HFF-Myc (cell line): ENCODE results near the gene PCSK6.

Experiments used
- DNase-seq: peaks from one replicate; pipeline ENCODE4 v3.0.0-alpha.2; 2011; ENCODE audit warnings: low read depth; ENCODE audit errors: extremely low read depth
- H3K4me3 ChIP-seq: replicated peaks from 2 replicates; pipeline ENCODE4 v1.5.1; 2011; ENCODE audit warnings: low read depth, mild to moderate bottlenecking, control low read depth, low read length
- CTCF ChIP-seq: IDR thresholded peaks from 2 replicates; pipeline ENCODE4 v1.5.1; 2012; ENCODE audit warnings: mild to moderate bottlenecking, low read depth, low read length, control low read depth; ENCODE audit errors: missing control alignments

The PCSK6 gene

GRCh38 chr15:101368861-101369642 is 120.5 kb downstream of the PCSK6 start:
- no peak for TF ChIP-seq CTCF
- no peak overlapping the region for H3K4me3 ChIP-seq
- DNase-seq, result no peak

- DNase-seq, result no peak
- TF ChIP-seq CTCF, result no peak
- H3K4me3 ChIP-seq, result no peak overlapping the region
Measured at GRCh38 chr15:101368086-101368780, 121.3 kb downstream of the PCSK6 start.

GRCh38 chr15:101366853-101367252 is 122.7 kb downstream of the PCSK6 start:
- DNase-seq, result no peak
- no peak overlapping the region for H3K4me3 ChIP-seq
- TF ChIP-seq CTCF, result no peak

- DNase-seq, result no peak
- H3K4me3 ChIP-seq, result no peak overlapping the region
- no peak for TF ChIP-seq CTCF
Measured at GRCh38 chr15:101362986-101363566, 126.4 kb downstream of the PCSK6 start.

- no peak for TF ChIP-seq CTCF
- no peak overlapping the region for H3K4me3 ChIP-seq
- no peak for DNase-seq
Measured at GRCh38 chr15:101362359-101362758, 127.1 kb downstream of the PCSK6 start.

GRCh38 chr15:101361418-101361817 is 128.1 kb downstream of the PCSK6 start:
- no peak overlapping the region for H3K4me3 ChIP-seq
- no peak for TF ChIP-seq CTCF
- DNase-seq, result no peak
